Stomach smooth muscle (tissue), 2 donors: ENCODE data around the gene ZNF888.
"Not testable (repeated sequence)": the region's sequence is repeated elsewhere in the genome, so short reads cannot be mapped to it uniquely, and the experiment has no call there.

Source experiments
- H3K27ac ChIP-seq: one replicate; pipeline ENCODE4 v1.7.0; 2013; ENCODE audit warnings: mild to moderate bottlenecking, low read length, inconsistent platforms
- H3K27me3 ChIP-seq, 2 donors: one replicate each; pipeline ENCODE4 v1.7.0; 2013; ENCODE audit warnings: low read length in 2 of 2; ENCODE audit not compliant: insufficient read depth in 2 of 2, control insufficient read depth in 1 of 2
- H3K36me3 ChIP-seq, 2 donors: one replicate each; pipeline ENCODE4 v1.7.0; 2013; ENCODE audit warnings: low read length in 2 of 2; ENCODE audit not compliant: control insufficient read depth in 2 of 2, insufficient read depth in 2 of 2
- H3K4me1 ChIP-seq: one replicate; pipeline ENCODE4 v1.7.0; 2013; ENCODE audit warnings: low read length; ENCODE audit not compliant: control insufficient read depth, insufficient read depth
- H3K4me3 ChIP-seq, 2 donors: one replicate each; pipeline ENCODE4 v1.7.0; 2013; ENCODE audit warnings: low read length in 2 of 2
- H3K9ac ChIP-seq, 2 donors: one replicate each; pipeline ENCODE4 v1.7.0; 2013; ENCODE audit warnings: low read length in 2 of 2, mild to moderate bottlenecking in 1 of 2
- H3K9me3 ChIP-seq, 2 donors: one replicate each; pipeline ENCODE4 v1.7.0; 2013; ENCODE audit warnings: low read length in 2 of 2; ENCODE audit not compliant: control insufficient read depth in 2 of 2
- donor health status: healthy.
- donor health status: Pancreatic carcinoma.

Gene ZNF888

GRCh38 chr19:52904052-52904780 is 19.0 kb downstream of the ZNF888 start:
- H3K27me3 ChIP-seq, H3K9ac ChIP-seq, H3K4me3 ChIP-seq, H3K36me3 ChIP-seq, H3K4me1 ChIP-seq, H3K27ac ChIP-seq, H3K9me3 ChIP-seq: not testable (repeated sequence)

DNA sequence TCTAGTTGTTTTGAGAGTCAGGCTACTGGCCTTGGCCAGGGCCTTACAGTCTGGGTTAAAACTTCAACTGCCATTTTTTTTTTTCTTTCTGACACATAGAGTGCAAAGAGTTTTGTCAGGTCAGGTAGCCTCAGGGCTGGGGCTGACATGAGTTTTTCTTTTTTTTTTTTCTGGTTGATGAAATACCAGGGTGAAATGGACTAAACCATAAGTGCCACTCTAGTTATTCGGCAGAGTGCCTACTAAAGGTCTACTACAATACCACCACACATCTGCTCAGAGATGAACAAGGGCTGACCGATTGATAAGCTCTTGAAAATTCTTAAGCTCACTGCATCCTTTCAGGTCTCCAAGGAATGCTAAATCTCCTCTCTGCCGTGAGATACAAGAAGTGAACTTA is 21.4 kb downstream of the ZNF888 start:
- Histone ChIP-seq H3K9ac (no peak overlapping the region), H3K4me1 (peaks cover 6% of the 10 kb centered on the region), H3K36me3 (peaks cover 0 to under 1% of the 10 kb centered on the region in 2 donors), H3K27me3 (no peaks in the 10 kb centered on the region), H3K9me3 (no peaks in the 10 kb centered on the region), H3K27ac (no peak overlapping the region), H3K4me3 (no peak overlapping the region)

- not testable (repeated sequence) for H3K4me3 ChIP-seq, H3K9ac ChIP-seq, H3K27ac ChIP-seq, H3K36me3 ChIP-seq, H3K27me3 ChIP-seq, H3K9me3 ChIP-seq
- H3K4me1 ChIP-seq: peaks cover 10% of the 10 kb centered on the region
Observed at GRCh38 chr19:52898596-52898995, 24.6 kb downstream of the ZNF888 start.

DNA sequence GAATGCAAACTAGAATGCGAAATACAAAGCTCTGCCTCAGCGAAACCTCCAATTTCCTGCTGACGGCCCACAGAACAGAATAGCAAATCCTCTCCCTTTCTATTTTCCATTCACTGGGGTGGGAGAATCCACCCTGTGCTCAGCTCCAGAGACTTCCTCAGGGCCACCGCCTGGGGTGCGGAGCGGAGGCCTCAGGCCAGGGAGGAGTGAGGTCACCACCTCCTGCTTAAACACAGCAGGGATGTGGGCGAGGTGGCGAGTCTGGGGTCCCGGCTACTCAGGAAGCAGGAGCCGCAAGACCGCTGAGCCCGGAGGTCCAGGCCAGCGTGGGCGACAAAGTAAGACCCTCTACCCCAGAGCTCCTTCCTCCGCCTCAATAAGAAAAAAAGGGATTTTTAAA is 25.1 kb downstream of the ZNF888 start:
- Histone ChIP-seq H3K9me3 (no peaks in the 10 kb centered on the region), H3K27me3 (no peaks in the 10 kb centered on the region), H3K27ac (peak overlapping the region; percentile 88), H3K4me3 (peak overlapping the region; percentile 99), H3K36me3 (peaks cover 2 to 5% of the 10 kb centered on the region in 2 donors), H3K4me1 (peaks cover 10% of the 10 kb centered on the region), H3K9ac (peak overlapping the region; percentile 74 to 99)

- no peaks in the 10 kb centered on the region for H3K9me3 ChIP-seq
- peaks cover 2 to 5% of the 10 kb centered on the region in 2 donors for H3K36me3 ChIP-seq
- peak within 1 kb of the TSS; percentile 99 for H3K4me3 ChIP-seq
- H3K27ac ChIP-seq: peak within 1 kb of the TSS; percentile 88
- peak within 1 kb of the TSS; percentile 93 to 99 for H3K9ac ChIP-seq
- H3K4me1 ChIP-seq: peaks cover 10% of the 10 kb centered on the region
- H3K27me3 ChIP-seq: no peaks in the 10 kb centered on the region
Observed at GRCh38 chr19:52897138-52897935, 25.9 kb downstream of the ZNF888 start, which contains the start of gene ZNF320. ZNF320 (minus strand) TSS chr19:52897635; CDS start chr19:52890255, 7,380 bp downstream.

- Histone ChIP-seq H3K27me3 (no peaks in the 10 kb centered on the region), H3K4me3 (peak overlapping the region; percentile 99), H3K4me1 (peaks cover 10% of the 10 kb centered on the region), H3K27ac (peak overlapping the region; percentile 88), H3K9ac (peak overlapping the region; percentile 93 to 99), H3K36me3 (peaks cover 2 to 5% of the 10 kb centered on the region in 2 donors), H3K9me3 (no peaks in the 10 kb centered on the region)
Observed at GRCh38 chr19:52896431-52897137, 26.6 kb downstream of the ZNF888 start.

DNA sequence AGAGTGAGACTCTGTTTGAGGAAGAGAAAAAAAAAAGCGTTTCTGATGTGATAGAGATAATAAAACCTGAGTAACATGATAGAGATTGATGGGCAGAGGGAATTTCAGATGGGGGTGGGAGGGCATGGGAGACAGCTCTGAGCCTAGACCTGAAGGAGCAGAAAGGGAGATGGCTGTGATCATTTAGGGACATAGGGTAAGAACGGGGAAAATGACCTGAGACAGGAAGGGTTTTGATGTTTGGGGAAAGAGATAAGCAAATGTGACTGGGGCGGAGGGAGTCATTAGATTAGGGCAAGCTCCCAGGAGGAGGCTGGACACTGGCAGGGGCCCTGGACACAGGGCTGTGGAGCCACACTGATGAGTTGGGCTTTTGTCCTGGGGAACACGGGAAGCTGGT is 31.9 kb downstream of the ZNF888 start:
- no peaks in the 10 kb centered on the region for H3K27me3 ChIP-seq
- H3K9ac ChIP-seq: no peak overlapping the region
- peaks cover 17 to 29% of the 10 kb centered on the region in 2 donors for H3K36me3 ChIP-seq
- H3K4me3 ChIP-seq: no peak overlapping the region
- no peaks in the 10 kb centered on the region for H3K9me3 ChIP-seq
- H3K4me1 ChIP-seq: no peaks in the 10 kb centered on the region
- H3K27ac ChIP-seq: no peak overlapping the region

GRCh38 chr19:52889931-52890330 is 33.3 kb downstream of the ZNF888 start:
- H3K36me3 ChIP-seq: peaks cover 17 to 32% of the 10 kb centered on the region in 2 donors
- no peak overlapping the region for H3K27ac ChIP-seq
- no peak overlapping the region for H3K4me3 ChIP-seq
- no peak overlapping the region for H3K9ac ChIP-seq
- H3K9me3 ChIP-seq: no peaks in the 10 kb centered on the region
- H3K27me3 ChIP-seq: no peaks in the 10 kb centered on the region
- no peaks in the 10 kb centered on the region for H3K4me1 ChIP-seq

- no peaks in the 10 kb centered on the region for H3K9me3 ChIP-seq
- H3K9ac ChIP-seq: no peak overlapping the region
- H3K27me3 ChIP-seq: no peaks in the 10 kb centered on the region
- no peaks in the 10 kb centered on the region for H3K4me1 ChIP-seq
- no peak overlapping the region for H3K27ac ChIP-seq
- no peak overlapping the region for H3K4me3 ChIP-seq
- peaks cover 25 to 40% of the 10 kb centered on the region in 2 donors for H3K36me3 ChIP-seq
Observed at GRCh38 chr19:52889076-52889475, 34.2 kb downstream of the ZNF888 start.

- Histone ChIP-seq H3K9ac (no peak overlapping the region), H3K27me3 (no peaks in the 10 kb centered on the region), H3K27ac (no peak overlapping the region), H3K9me3 (peaks cover 0 to 7% of the 10 kb centered on the region in 2 donors), H3K4me3 (no peak overlapping the region), H3K36me3 (peaks cover 38 to 54% of the 10 kb centered on the region in 2 donors), H3K4me1 (no peaks in the 10 kb centered on the region)
Observed at GRCh38 chr19:52880895-52881389, 42.3 kb downstream of the ZNF888 start.
